BLaER1 (cell line): Measurements from ENCODE around the gene CYGB.

Source experiments
- H3K27ac ChIP-seq: shearing (Covaris generic); formaldehyde crosslinking; 2 replicates; pipeline ENCODE4 v1.8.1; 2022
- H3K27me3 ChIP-seq: shearing (Covaris generic); formaldehyde crosslinking; 2 replicates; pipeline ENCODE4 v1.8.1; 2022
- H3K36me3 ChIP-seq: shearing (Covaris generic); formaldehyde crosslinking; 2 replicates; pipeline ENCODE4 v1.8.1; 2022
- H3K4me1 ChIP-seq: shearing (Covaris generic); formaldehyde crosslinking; 2 replicates; pipeline ENCODE4 v1.8.1; 2022
- H3K4me2 ChIP-seq: shearing (Covaris generic); formaldehyde crosslinking; 2 replicates; pipeline ENCODE4 v1.8.1; 2022
- H3K4me3 ChIP-seq: shearing (Covaris generic); formaldehyde crosslinking; 2 replicates; pipeline ENCODE4 v1.8.1; 2022
- H3K9ac ChIP-seq: shearing (Covaris generic); formaldehyde crosslinking; 2 replicates; pipeline ENCODE4 v1.8.1; 2022
- H3K9me3 ChIP-seq: shearing (Covaris generic); formaldehyde crosslinking; 2 replicates; pipeline ENCODE4 v1.8.1; 2022
- H4K20me1 ChIP-seq: shearing (Covaris generic); formaldehyde crosslinking; 2 replicates; pipeline ENCODE4 v1.8.1; 2022
- Cebpa-rat ChIP-seq: shearing (Covaris generic); IDR thresholded peaks from 2 replicates; pipeline ENCODE4 v1.8.1; 2022

The CYGB gene

DNA sequence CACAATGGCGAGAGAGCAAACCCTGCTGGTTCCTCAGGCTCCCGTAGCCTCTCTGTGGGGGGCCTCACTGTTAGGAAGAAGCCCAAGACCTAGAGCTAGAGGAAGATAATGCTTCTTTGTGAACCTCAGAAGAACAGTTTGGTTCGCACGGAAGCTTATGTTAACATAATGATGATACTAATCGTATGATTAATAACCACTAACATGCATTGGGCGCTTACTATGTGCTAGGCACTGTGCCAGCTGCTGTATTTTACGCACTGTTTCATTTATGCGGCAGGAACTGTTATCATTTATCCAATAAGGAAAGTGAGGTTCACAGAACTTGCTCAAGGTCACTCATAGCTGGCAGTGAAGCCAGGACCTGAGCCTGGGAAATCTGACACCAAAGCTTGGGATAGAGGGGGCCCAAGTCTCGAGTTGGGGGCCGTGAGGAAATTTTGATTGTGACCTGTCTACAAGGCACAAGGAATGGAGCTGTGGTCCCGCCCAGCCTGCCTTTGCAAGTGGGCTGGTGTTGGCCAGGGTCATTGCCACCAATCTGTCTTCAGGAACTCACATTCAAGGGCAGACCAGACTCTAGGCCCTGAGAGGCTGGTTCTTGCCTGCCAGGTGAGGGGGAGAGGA, 9.2 kb upstream of the CYGB start:
- Histone ChIP-seq H3K27me3 (peaks cover 45% of the 10 kb centered on the region), H3K27ac (peak overlapping the region; percentile 89), H3K4me3 (peak overlapping the region; percentile 41; the same call in 1 of the 2 replicates), H3K4me1 (peaks cover 98% of the 10 kb centered on the region), H3K9me3 (no peaks in the 10 kb centered on the region), H3K9ac (peak overlapping the region; percentile 73), H4K20me1 (no peaks in the 10 kb centered on the region), H3K4me2 (peak overlapping the region; percentile 91), H3K36me3 (no peaks in the 10 kb centered on the region)
- no peak for TF ChIP-seq Cebpa-rat

GRCh38 chr17:76545918-76546555, 8.5 kb upstream of the CYGB start:
- Histone ChIP-seq H4K20me1 (no peaks in the 10 kb centered on the region), H3K9ac (peak overlapping the region; percentile 73), H3K36me3 (no peaks in the 10 kb centered on the region), H3K27me3 (peaks cover 45% of the 10 kb centered on the region), H3K4me1 (peaks cover 98% of the 10 kb centered on the region), H3K27ac (peak overlapping the region; percentile 89), H3K4me2 (peak overlapping the region; percentile 91), H3K9me3 (no peaks in the 10 kb centered on the region), H3K4me3 (0 out of 2 replicates have a peak overlapping the region, but pooled peaks have one; percentile 41)
- no peak for TF ChIP-seq Cebpa-rat

GRCh38 chr17:76544546-76545365, 7.2 kb upstream of the CYGB start:
- H3K4me3 ChIP-seq, result 0 out of 2 replicates have a peak overlapping the region, but pooled peaks have one; percentile 9
- H3K36me3 ChIP-seq, result no peaks in the 10 kb centered on the region
- H3K27me3 ChIP-seq, result peaks cover 48% of the 10 kb centered on the region
- H3K9me3 ChIP-seq, result no peaks in the 10 kb centered on the region
- no peaks in the 10 kb centered on the region for H4K20me1 ChIP-seq
- peak overlapping the region; percentile 91 for H3K4me2 ChIP-seq
- peaks cover 100% of the 10 kb centered on the region for H3K4me1 ChIP-seq
- peak overlapping the region; percentile 15; the same call in 1 of the 2 replicates for H3K27ac ChIP-seq
- H3K9ac ChIP-seq, result peak overlapping the region; percentile 44; the same call in 1 of the 2 replicates
- TF ChIP-seq Cebpa-rat, result no peak

DNA sequence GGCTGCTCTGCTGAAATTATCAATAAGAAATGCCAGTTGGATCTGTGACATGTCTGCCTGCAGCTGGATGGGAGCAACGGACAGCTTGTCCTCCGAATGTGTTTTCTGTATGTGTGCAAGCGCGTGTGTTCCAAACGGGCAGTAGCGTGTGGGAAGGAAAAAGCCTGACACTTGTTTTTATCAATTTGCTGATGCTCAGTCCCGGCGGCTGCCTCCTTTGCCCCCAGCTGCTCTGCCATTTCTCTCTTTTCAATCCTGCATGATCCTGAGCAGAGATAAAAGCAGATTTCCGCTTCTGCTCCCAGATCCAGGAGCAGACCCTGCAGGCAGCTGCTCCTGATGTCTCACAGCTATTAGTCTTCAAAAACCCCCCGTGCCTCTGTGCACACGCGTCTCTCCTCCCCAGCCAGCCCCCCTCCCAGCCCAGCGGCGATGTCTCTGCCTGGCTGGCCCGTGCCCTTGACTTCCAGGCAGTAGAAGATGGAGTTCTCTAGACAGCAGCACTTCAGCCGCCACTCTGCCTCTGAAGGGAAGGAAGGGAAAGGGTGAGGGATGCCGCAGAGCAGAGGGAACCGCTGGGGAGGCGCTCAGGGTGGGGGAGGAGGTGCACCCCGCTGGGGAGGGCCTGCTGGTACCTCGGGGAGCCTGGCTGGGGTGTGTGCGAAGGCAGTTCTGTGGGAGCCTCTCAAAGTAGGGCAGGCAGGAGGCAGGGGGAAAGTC, 6.5 kb upstream of the CYGB start:
- Histone ChIP-seq H4K20me1 (no peaks in the 10 kb centered on the region), H3K4me3 (0 out of 2 replicates have a peak overlapping the region, but pooled peaks have one; percentile 9), H3K4me1 (peaks cover 100% of the 10 kb centered on the region), H3K4me2 (peak overlapping the region; percentile 91), H3K27me3 (peaks cover 56% of the 10 kb centered on the region), H3K9me3 (no peaks in the 10 kb centered on the region), H3K9ac (peak overlapping the region; percentile 44; the same call in 1 of the 2 replicates), H3K36me3 (no peaks in the 10 kb centered on the region), H3K27ac (peak overlapping the region; percentile 15; the same call in 1 of the 2 replicates)
- no peak for TF ChIP-seq Cebpa-rat

GRCh38 chr17:76543482-76543825, 5.9 kb upstream of the CYGB start:
- no peak overlapping the region for H3K4me3 ChIP-seq
- no peak overlapping the region for H3K27ac ChIP-seq
- no peaks in the 10 kb centered on the region for H3K9me3 ChIP-seq
- peak overlapping the region; percentile 91 for H3K4me2 ChIP-seq
- peaks cover 61% of the 10 kb centered on the region for H3K27me3 ChIP-seq
- no peaks in the 10 kb centered on the region for H3K36me3 ChIP-seq
- peaks cover 100% of the 10 kb centered on the region for H3K4me1 ChIP-seq
- no peak for TF ChIP-seq Cebpa-rat
- no peak overlapping the region; the same call in 1 of the 2 replicates for H3K9ac ChIP-seq
- H4K20me1 ChIP-seq, result no peaks in the 10 kb centered on the region

DNA sequence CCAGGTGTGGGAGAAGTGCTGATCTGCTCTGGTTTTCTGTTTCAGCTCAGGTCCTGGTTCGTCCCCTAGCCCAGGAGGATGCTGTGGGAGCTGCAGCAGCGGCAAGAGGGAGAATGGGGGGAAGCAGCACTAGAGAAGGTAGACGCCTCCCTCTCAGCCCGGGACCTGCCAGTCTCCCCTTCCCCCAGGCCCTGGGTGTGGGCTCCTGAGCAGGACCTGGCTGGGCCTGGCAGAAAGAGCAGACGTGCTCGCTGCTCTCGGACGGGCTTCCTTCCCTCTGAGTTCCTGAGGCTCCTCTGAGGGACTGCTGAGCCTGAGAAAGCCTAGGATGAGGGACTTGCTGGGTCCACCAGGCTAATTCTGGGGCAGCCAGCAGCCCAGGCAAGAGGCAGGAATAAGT, 5.5 kb upstream of the CYGB start:
- H3K9me3 ChIP-seq, result no peaks in the 10 kb centered on the region
- no peak overlapping the region for H3K27ac ChIP-seq
- H3K9ac ChIP-seq, result no peak overlapping the region
- H3K27me3 ChIP-seq, result peaks cover 66% of the 10 kb centered on the region
- TF ChIP-seq Cebpa-rat, result no peak
- H3K4me3 ChIP-seq, result no peak overlapping the region
- H3K4me2 ChIP-seq, result peak overlapping the region; percentile 91
- peaks cover 100% of the 10 kb centered on the region for H3K4me1 ChIP-seq
- H4K20me1 ChIP-seq, result no peaks in the 10 kb centered on the region
- no peaks in the 10 kb centered on the region for H3K36me3 ChIP-seq

GRCh38 chr17:76542566-76542971, 5.1 kb upstream of the CYGB start:
- H3K4me3 ChIP-seq, result no peak overlapping the region
- H3K9me3 ChIP-seq, result no peaks in the 10 kb centered on the region
- H3K36me3 ChIP-seq, result no peaks in the 10 kb centered on the region
- no peak overlapping the region for H3K9ac ChIP-seq
- H3K27me3 ChIP-seq, result peaks cover 70% of the 10 kb centered on the region
- no peaks in the 10 kb centered on the region for H4K20me1 ChIP-seq
- no peak overlapping the region for H3K27ac ChIP-seq
- H3K4me2 ChIP-seq, result peak overlapping the region; percentile 91
- TF ChIP-seq Cebpa-rat, result no peak
- peaks cover 99% of the 10 kb centered on the region for H3K4me1 ChIP-seq

DNA sequence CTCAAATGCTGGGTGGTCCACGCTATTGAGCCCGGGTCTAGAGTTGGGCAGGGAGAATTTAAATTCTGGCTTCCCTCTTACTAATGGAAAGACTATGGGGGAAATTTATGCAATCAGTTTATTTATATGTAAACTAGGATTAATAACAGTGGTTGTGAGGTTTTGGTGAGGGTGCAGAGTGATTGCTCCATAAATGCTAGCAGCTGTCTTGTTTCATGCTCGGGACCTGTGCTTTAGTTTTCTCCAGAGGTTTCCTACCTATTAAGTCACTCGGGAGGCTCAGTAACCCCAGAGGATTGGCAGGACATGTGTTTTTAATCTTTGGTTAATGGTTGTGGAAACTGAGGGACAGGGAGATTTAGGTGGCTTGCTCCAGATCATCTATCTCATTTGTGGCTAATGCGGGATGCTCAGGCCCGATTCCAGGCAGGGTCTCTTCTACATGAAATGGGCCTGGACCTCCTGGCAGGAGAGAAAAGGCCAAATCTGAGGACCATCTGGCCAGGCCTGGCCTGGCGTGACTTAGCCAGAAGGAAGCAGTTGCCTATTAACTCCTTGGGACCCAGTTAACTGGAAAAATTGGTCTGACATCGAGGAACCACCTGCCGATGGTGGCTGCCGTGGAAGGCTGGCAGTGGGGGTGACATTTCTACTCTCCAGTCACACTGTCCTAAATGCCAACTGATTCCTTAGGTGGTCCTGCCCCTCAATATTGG, 4.4 kb upstream of the CYGB start:
- Histone ChIP-seq H3K9ac (no peak overlapping the region), H3K4me3 (no peak overlapping the region), H3K36me3 (no peaks in the 10 kb centered on the region), H3K27ac (no peak overlapping the region), H3K4me2 (peak overlapping the region; percentile 91), H3K27me3 (peaks cover 77% of the 10 kb centered on the region), H4K20me1 (no peaks in the 10 kb centered on the region), H3K9me3 (no peaks in the 10 kb centered on the region), H3K4me1 (peaks cover 97% of the 10 kb centered on the region)
- TF ChIP-seq Cebpa-rat, result no peak
